OCI-LY3 (cell line): ENCODE data around the gene MSX2.

Experiments used
- H2AFZ ChIP-seq: fragments of 200-600, 300-600 bp; shearing (Covaris generic); 2 replicates; pipeline ENCODE4 v1.6.0; 2014; ENCODE audit warnings: antibody characterized with exemption, low read depth, low read length
- H3K27ac ChIP-seq: fragments of 200-600, 300-600 bp; sonication (generic); 2 replicates; pipeline ENCODE4 v1.5.1; 2014; ENCODE audit warnings: mild to moderate bottlenecking, low read length, moderate library complexity, mixed read lengths
- H3K27me3 ChIP-seq: fragments of 200-600, 300-600 bp; sonication (generic); 2 replicates; pipeline ENCODE4 v1.6.1; 2014; ENCODE audit warnings: low read depth, low read length, mixed read lengths
- H3K36me3 ChIP-seq: fragments of 200-600, 300-600 bp; sonication (generic); replicated peaks from 2 replicates; pipeline ENCODE3; 2014; ENCODE audit warnings: low read depth, low read length, mixed read lengths
- H3K4me1 ChIP-seq: fragments of 300-600, 200-600 bp; sonication (generic); 2 replicates; pipeline ENCODE4 v1.6.1; 2014; ENCODE audit warnings: low read length, mixed read lengths
- H3K4me2 ChIP-seq: fragments of 200-600, 300-600 bp; sonication (generic); 2 replicates; pipeline ENCODE4 v1.6.1; 2014; ENCODE audit warnings: low read length, mixed read lengths
- H3K4me3 ChIP-seq: fragments of 300-600, 200-600 bp; sonication (generic); 2 replicates; pipeline ENCODE4 v1.5.1; 2014; ENCODE audit warnings: antibody characterized with exemption, mild to moderate bottlenecking, low read length, moderate library complexity
- H3K79me2 ChIP-seq: fragments of 300-600, 200-600 bp; shearing (Covaris generic); 2 replicates; pipeline ENCODE4 v1.6.1; 2014; ENCODE audit warnings: mild to moderate bottlenecking, low read length, mixed read lengths
- H3K9ac ChIP-seq: fragments of 300-600, 200-600 bp; shearing (Covaris generic); 2 replicates; pipeline ENCODE4 v1.6.0; 2014; ENCODE audit warnings: mild to moderate bottlenecking, low read length, moderate library complexity
- H3K9me3 ChIP-seq: fragments of 200-600, 300-600 bp; shearing (Covaris generic); 2 replicates; pipeline ENCODE4 v1.6.1; 2014; ENCODE audit warnings: low read length, mixed read lengths; ENCODE audit not compliant: insufficient read depth
- H4K20me1 ChIP-seq: fragments of 200-600, 300-600 bp; sonication (generic); 2 replicates; pipeline ENCODE4 v1.6.1; 2016; ENCODE audit warnings: low read length, mixed read lengths; ENCODE audit not compliant: insufficient read depth
- EZH2phosphoT487 ChIP-seq: fragments of 200-600 bp; shearing (Covaris generic); IDR thresholded peaks from 2 replicates; pipeline ENCODE4 v1.6.1; 2018; ENCODE audit warnings: antibody characterized with exemption, mixed run types, low read depth
- TF ChIP-seq, protein P1 (sequence below): fragments of 200-600, 300-600 bp; sonication (generic); IDR thresholded peaks from 2 replicates; pipeline ENCODE4 v1.5.1; 2014; ENCODE audit warnings: antibody characterized with exemption, low read length, low read depth

Gene MSX2

DNA sequence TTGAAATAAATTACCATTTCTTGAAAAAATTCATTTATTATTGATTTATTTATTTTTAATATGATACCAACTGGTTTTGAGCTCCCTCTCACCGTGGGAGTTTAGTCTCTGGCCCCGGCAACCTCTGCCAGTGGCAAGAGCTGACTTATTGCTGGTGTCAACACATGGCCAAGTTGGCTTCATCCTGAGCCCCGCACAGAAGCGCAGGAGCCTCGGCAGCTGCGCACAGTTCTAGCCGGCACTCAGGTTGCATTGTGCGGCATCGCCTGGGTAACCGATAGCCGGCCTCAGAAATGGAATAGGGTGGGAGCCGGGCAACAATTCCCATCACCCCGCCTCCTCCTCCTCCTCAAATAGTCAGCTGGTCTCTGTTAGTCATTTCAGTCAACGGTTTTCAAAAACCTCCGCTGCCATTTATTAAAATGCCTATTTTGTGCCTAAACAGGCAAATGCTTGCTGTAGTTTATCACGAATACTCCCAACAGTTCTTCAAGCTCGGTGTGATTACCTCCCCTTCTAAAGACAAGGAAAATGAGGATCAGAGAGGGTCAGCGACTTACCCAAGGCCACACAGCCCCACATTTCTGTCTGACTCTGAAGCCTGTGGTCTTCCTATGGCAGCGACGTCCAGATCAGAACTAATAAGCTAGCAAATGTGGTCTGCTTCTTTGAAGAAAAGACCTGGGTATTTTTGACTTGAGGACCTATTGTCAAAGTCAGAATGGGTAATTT is 15.7 kb upstream of the MSX2 start:
- H3K4me1 ChIP-seq = no peaks in the 10 kb centered on the region
- no peaks in the 10 kb centered on the region for H3K79me2 ChIP-seq
- TF ChIP-seq, protein P1, sequence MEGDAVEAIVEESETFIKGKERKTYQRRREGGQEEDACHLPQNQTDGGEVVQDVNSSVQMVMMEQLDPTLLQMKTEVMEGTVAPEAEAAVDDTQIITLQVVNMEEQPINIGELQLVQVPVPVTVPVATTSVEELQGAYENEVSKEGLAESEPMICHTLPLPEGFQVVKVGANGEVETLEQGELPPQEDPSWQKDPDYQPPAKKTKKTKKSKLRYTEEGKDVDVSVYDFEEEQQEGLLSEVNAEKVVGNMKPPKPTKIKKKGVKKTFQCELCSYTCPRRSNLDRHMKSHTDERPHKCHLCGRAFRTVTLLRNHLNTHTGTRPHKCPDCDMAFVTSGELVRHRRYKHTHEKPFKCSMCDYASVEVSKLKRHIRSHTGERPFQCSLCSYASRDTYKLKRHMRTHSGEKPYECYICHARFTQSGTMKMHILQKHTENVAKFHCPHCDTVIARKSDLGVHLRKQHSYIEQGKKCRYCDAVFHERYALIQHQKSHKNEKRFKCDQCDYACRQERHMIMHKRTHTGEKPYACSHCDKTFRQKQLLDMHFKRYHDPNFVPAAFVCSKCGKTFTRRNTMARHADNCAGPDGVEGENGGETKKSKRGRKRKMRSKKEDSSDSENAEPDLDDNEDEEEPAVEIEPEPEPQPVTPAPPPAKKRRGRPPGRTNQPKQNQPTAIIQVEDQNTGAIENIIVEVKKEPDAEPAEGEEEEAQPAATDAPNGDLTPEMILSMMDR = no peak
- TF ChIP-seq EZH2phosphoT487 = no peak
- H3K36me3 ChIP-seq = no peaks in the 10 kb centered on the region
- H3K27ac ChIP-seq = no peak overlapping the region
- no peak overlapping the region for H3K4me2 ChIP-seq
- no peak overlapping the region for H2AFZ ChIP-seq
- H3K4me3 ChIP-seq = no peak overlapping the region
- no peaks in the 10 kb centered on the region for H3K9me3 ChIP-seq
- no peaks in the 10 kb centered on the region for H3K27me3 ChIP-seq
- no peaks in the 10 kb centered on the region for H4K20me1 ChIP-seq
- no peak overlapping the region for H3K9ac ChIP-seq

DNA sequence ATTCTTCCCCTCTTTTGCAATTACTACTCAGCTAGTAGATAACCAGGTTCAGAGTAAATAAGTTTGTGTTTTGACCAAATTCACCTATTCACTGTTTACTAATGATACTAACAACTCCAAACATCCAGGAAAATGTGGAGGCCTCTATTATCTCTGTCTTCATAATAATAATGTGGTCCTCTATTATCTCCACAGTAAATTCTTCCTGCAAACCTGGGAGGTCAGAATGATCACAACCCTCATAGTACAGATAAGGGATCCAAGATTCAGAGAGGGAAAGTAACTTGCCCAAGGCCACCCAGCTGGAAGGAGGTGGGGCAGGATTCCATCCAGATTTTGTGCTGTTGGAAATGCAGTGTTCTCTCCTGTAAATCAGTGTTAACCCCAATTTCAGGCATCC is 9.6 kb upstream of the MSX2 start:
- Histone ChIP-seq H2AFZ (no peak overlapping the region), H3K4me1 (no peaks in the 10 kb centered on the region), H3K27me3 (no peaks in the 10 kb centered on the region; the same call in 1 of the 2 replicates), H3K9me3 (no peaks in the 10 kb centered on the region), H3K36me3 (no peaks in the 10 kb centered on the region), H3K4me2 (no peak overlapping the region), H3K9ac (no peak overlapping the region), H3K27ac (no peak overlapping the region), H3K79me2 (no peaks in the 10 kb centered on the region), H4K20me1 (no peaks in the 10 kb centered on the region), H3K4me3 (no peak overlapping the region)
- no peak for TF ChIP-seq EZH2phosphoT487
- TF ChIP-seq, protein P1 = no peak

DNA sequence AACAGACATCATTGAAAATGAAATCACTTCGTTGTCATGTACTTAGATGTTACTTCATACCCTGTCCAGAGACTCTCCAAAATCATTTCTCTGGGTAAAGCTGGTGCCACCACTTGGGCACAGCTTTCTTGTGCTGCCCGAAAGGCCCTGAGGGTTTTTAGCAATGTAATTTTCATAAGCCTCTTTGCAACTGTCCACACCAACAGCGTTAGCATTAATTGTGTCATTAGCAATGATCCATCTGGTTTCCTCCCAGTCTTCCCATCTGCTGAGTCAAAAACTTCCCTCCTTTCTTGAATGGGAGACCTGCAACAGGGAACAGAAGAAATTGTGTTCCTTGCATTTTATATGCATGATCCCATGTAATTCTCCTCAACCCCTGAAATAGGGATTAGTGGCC is 8.6 kb upstream of the MSX2 start:
- no peaks in the 10 kb centered on the region; the same call in 1 of the 2 replicates for H3K27me3 ChIP-seq
- H3K36me3 ChIP-seq = no peaks in the 10 kb centered on the region
- TF ChIP-seq EZH2phosphoT487 = no peak
- TF ChIP-seq, protein P1 = no peak
- H4K20me1 ChIP-seq = no peaks in the 10 kb centered on the region
- no peak overlapping the region for H3K27ac ChIP-seq
- H3K79me2 ChIP-seq = no peaks in the 10 kb centered on the region
- H3K4me3 ChIP-seq = no peak overlapping the region
- H3K4me2 ChIP-seq = no peak overlapping the region
- H3K4me1 ChIP-seq = no peaks in the 10 kb centered on the region
- no peak overlapping the region for H2AFZ ChIP-seq
- no peaks in the 10 kb centered on the region for H3K9me3 ChIP-seq
- no peak overlapping the region for H3K9ac ChIP-seq

DNA sequence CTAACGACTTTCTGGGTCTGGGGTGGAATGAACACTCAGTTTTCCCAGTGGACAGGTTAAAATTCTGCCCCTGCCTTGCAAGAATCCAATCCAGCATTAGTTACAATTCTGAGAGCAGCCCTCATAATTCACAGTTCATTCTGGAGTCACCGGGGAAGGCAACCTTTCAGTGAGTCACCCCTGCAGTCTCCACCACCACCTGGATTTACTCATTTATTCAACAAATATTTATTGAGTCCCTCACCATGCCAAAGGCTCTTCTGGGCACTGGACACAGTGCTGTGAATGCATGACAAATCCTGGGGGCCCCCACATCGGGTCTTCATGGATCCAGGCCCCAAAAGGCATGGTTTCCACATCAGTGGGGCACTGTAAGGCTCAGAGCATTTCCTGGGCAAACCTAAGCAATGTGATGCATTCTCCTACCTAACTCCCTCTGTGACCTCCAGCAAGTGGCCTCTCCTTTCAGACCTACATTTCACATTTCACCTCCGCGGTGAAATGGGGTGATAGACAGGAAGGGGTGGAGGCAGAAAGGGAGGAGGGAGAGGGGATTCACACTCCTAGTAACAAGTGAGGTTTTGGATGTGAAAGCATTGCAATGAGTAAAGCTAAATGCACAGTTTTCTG is 6.4 kb upstream of the MSX2 start:
- no peaks in the 10 kb centered on the region; the same call in 1 of the 2 replicates for H3K27me3 ChIP-seq
- no peak overlapping the region for H3K27ac ChIP-seq
- H3K4me2 ChIP-seq = no peak overlapping the region

More for the DNA sequence above, 6.4 kb upstream of the MSX2 start:
- TF ChIP-seq, protein P1 = no peak
- no peak for TF ChIP-seq EZH2phosphoT487
- Histone ChIP-seq H3K9ac (no peak overlapping the region), H2AFZ (no peak overlapping the region), H3K4me1 (no peaks in the 10 kb centered on the region), H4K20me1 (no peaks in the 10 kb centered on the region), H3K9me3 (no peaks in the 10 kb centered on the region), H3K4me3 (no peak overlapping the region), H3K36me3 (no peaks in the 10 kb centered on the region), H3K79me2 (no peaks in the 10 kb centered on the region)
